GM19372 (cell line): ENCODE measurements around the gene POLR3H.

Source experiments
- ATAC-seq: cut with Tn5 transposase; IDR thresholded peaks from one replicate; pipeline ENCODE4 v1.9.1; 2021; ENCODE audit warnings: mild to moderate bottlenecking, low read depth, moderate library complexity; ENCODE audit not compliant: unreplicated experiment

Gene POLR3H

GRCh38 chr22:41491374-41492100 lies 52.7 kb downstream of the POLR3H start:
- ATAC-seq: no peak

- ATAC-seq: no peak
Measured at GRCh38 chr22:41488596-41489385, 55.5 kb downstream of the POLR3H start.

GRCh38 chr22:41488076-41488475 lies 56.2 kb downstream of the POLR3H start:
- no peak for ATAC-seq

- ATAC-seq: no peak
Measured at GRCh38 chr22:41487037-41487935, 57.0 kb downstream of the POLR3H start.

GRCh38 chr22:41485033-41485432 lies 59.2 kb downstream of the POLR3H start:
- ATAC-seq: no peak

- ATAC-seq: no peak
Measured at GRCh38 chr22:41482319-41482935, 61.8 kb downstream of the POLR3H start.

- no peak for ATAC-seq
Measured at GRCh38 chr22:41481925-41482318, 62.3 kb downstream of the POLR3H start.

- ATAC-seq: no peak
Measured at GRCh38 chr22:41481131-41481830, 63.0 kb downstream of the POLR3H start.

GRCh38 chr22:41480397-41480735 lies 63.9 kb downstream of the POLR3H start:
- no peak for ATAC-seq

- no peak for ATAC-seq
Measured at GRCh38 chr22:41479671-41480396, 64.4 kb downstream of the POLR3H start.

GRCh38 chr22:41478891-41479521 lies 65.3 kb downstream of the POLR3H start:
- ATAC-seq: no peak

- ATAC-seq: no peak
Measured at GRCh38 chr22:41478473-41478872, 65.8 kb downstream of the POLR3H start.
